IMR-90 (cell line): ENCODE measurements around the gene AOPEP. TPM values are rescaled to one million over a fixed set of nuclear protein-coding genes. Genes with fewer than 3 reads are reported as not detected.

Source experiments
- ATAC-seq: fragments of 200-7000 bp; cut with Tn5 transposase; 2 replicates; pipeline ENCODE4 v1.9.1; 2020; ENCODE audit warnings: low read depth, mild to moderate bottlenecking, moderate library complexity
- BruUV-seq: library from RNA; stranded (reverse); fragments of 400-500 nt; replicated peaks from 2 replicates; lab custom pipeline; 2021; lab: Mats Ljungman, UMichigan
- CTCF ChIA-PET: fragments of 300-600 bp; formaldehyde crosslinking; extraction: SDS; loops from one replicate; lab custom pipeline; 2021; ENCODE audit warnings: antibody characterized with exemption; lab: Yijun Ruan, JAX
- POLR2A ChIA-PET: fragments of 300-600 bp; sonication (Branson Sonifier 250); formaldehyde crosslinking; loops from one replicate; lab custom pipeline; 2022; ENCODE audit warnings: antibody characterized with exemption; ENCODE audit not compliant: unreplicated experiment; lab: Charles Lee
- DNase-seq: peaks from one replicate; pipeline ENCODE4 v3.0.0; 2013
- H2AFZ ChIP-seq: replicated peaks from 2 replicates; pipeline ENCODE3; 2013; ENCODE audit warnings: low read length, mild to moderate bottlenecking; ENCODE audit not compliant: poor library complexity
- H2AK5ac ChIP-seq: 2 replicates; pipeline ENCODE4 v1.6.1; 2013; ENCODE audit warnings: low read depth, low read length, inconsistent platforms
- H2AK9ac ChIP-seq: replicated peaks from 2 replicates; pipeline ENCODE3; 2013; ENCODE audit warnings: mild to moderate bottlenecking, low read depth, low read length, moderate library complexity; ENCODE audit not compliant: poor library complexity
- H2BK120ac ChIP-seq: 2 replicates; pipeline ENCODE4 v1.6.1; 2013; ENCODE audit warnings: low read depth, low read length, inconsistent platforms
- H2BK15ac ChIP-seq: 3 replicates; pipeline ENCODE4 v1.6.1; 2013; ENCODE audit warnings: low read depth, low read length, inconsistent platforms
- H2BK20ac ChIP-seq: 2 replicates; pipeline ENCODE4 v1.6.1; 2013; ENCODE audit warnings: low read depth, mild to moderate bottlenecking, inconsistent platforms, low read length, moderate library complexity
- H2BK5ac ChIP-seq: 2 replicates; pipeline ENCODE4 v1.6.1; 2013; ENCODE audit warnings: mild to moderate bottlenecking, low read depth, low read length, inconsistent platforms; ENCODE audit not compliant: poor library complexity, severe bottlenecking
- H3K14ac ChIP-seq: replicated peaks from 2 replicates; pipeline ENCODE4 v1.6.1; 2013; ENCODE audit warnings: low read depth, low read length, inconsistent platforms
- H3K18ac ChIP-seq: 2 replicates; pipeline ENCODE4 v1.6.1; 2013; ENCODE audit warnings: low read depth, low read length, control low read depth
- H3K23ac ChIP-seq: 2 replicates; pipeline ENCODE4 v1.6.1; 2013; ENCODE audit warnings: low read depth, low read length, inconsistent platforms
- H3K27ac ChIP-seq: 2 replicates; pipeline ENCODE4 v1.5.1; 2013; ENCODE audit warnings: mild to moderate bottlenecking, control low read depth, low read length; ENCODE audit not compliant: insufficient read depth
- H3K27me3 ChIP-seq: 2 replicates; pipeline ENCODE4 v1.6.1; 2013; ENCODE audit warnings: low read length; ENCODE audit not compliant: control insufficient read depth, insufficient read depth
- H3K36me3 ChIP-seq: 2 replicates; pipeline ENCODE4 v1.6.1; 2013; ENCODE audit warnings: low read length, mixed read lengths; ENCODE audit not compliant: control insufficient read depth, insufficient read depth
- H3K4ac ChIP-seq: 2 replicates; pipeline ENCODE4 v1.6.1; 2013; ENCODE audit warnings: low read depth, low read length, inconsistent platforms
- H3K4me1 ChIP-seq: 2 replicates; pipeline ENCODE4 v1.6.1; 2013; ENCODE audit warnings: low read length, mixed read lengths; ENCODE audit not compliant: control insufficient read depth, insufficient read depth
- H3K4me2 ChIP-seq: 2 replicates; pipeline ENCODE4 v1.6.1; 2013; ENCODE audit warnings: low read depth, mild to moderate bottlenecking, control low read depth, low read length, moderate library complexity
- H3K4me3 ChIP-seq: 2 replicates; pipeline ENCODE4 v1.5.1; 2013; ENCODE audit warnings: low read depth, mild to moderate bottlenecking, control low read depth, low read length, moderate library complexity; ENCODE audit not compliant: insufficient read depth
- H3K56ac ChIP-seq: 2 replicates; pipeline ENCODE4 v1.6.1; 2013; ENCODE audit warnings: low read length, inconsistent platforms; ENCODE audit not compliant: insufficient read depth; ENCODE audit errors: extremely low read depth
- H3K79me1 ChIP-seq, 2 experiments: 2 replicates each; pipeline ENCODE4 v1.6.1; 2013; ENCODE audit warnings: low read length in 2 of 2, inconsistent platforms in 1 of 2, low read depth in 1 of 2
- H3K9ac ChIP-seq: 2 replicates; pipeline ENCODE4 v1.6.1; 2013; ENCODE audit warnings: low read depth, low read length, control low read depth
- H3K9me1 ChIP-seq: 2 replicates; pipeline ENCODE4 v1.6.1; 2013; ENCODE audit warnings: low read length, inconsistent platforms; ENCODE audit not compliant: insufficient read depth
- H3K9me3 ChIP-seq: 2 replicates; pipeline ENCODE4 v1.6.1; 2013; ENCODE audit warnings: low read length; ENCODE audit not compliant: control insufficient read depth, insufficient read depth
- H4K20me1 ChIP-seq: 2 replicates; pipeline ENCODE4 v1.6.1; 2013; ENCODE audit warnings: low read length, inconsistent platforms; ENCODE audit not compliant: insufficient read depth
- H4K5ac ChIP-seq: 2 replicates; pipeline ENCODE4 v1.6.1; 2013; ENCODE audit warnings: mild to moderate bottlenecking, low read depth, low read length, control low read depth
- H4K8ac ChIP-seq, 2 experiments: 2 replicates each; pipeline ENCODE4 v1.6.1; 2013; ENCODE audit warnings: low read depth in 2 of 2, low read length in 2 of 2, control low read depth in 1 of 2, inconsistent platforms in 1 of 2
- H4K91ac ChIP-seq: 2 replicates; pipeline ENCODE4 v1.6.1; 2013; ENCODE audit warnings: low read depth, low read length, inconsistent platforms; ENCODE audit not compliant: insufficient read depth
- BHLHE40 ChIP-seq: fragments of 150-350 bp; IDR thresholded peaks from 2 replicates; pipeline ENCODE4 v1.6.1; 2016; ENCODE audit warnings: mild to moderate bottlenecking, low read depth, low read length
- CEBPB ChIP-seq: IDR thresholded peaks from 2 replicates; pipeline ENCODE4 v1.6.1; 2012; ENCODE audit warnings: low read depth, low read length, improper control_type of control experiment
- CHD1 ChIP-seq: IDR thresholded peaks from 2 replicates; pipeline ENCODE4 v1.6.1; 2012; ENCODE audit warnings: low read depth, low read length, improper control_type of control experiment
- FOS ChIP-seq: fragments of 150-350 bp; IDR thresholded peaks from 2 replicates; pipeline ENCODE4 v1.6.1; 2016; ENCODE audit warnings: low read depth, low read length
- MAFK ChIP-seq: IDR thresholded peaks from 2 replicates; pipeline ENCODE4 v1.6.1; 2012; ENCODE audit warnings: low read depth, low read length, improper control_type of control experiment
- MAZ ChIP-seq: IDR thresholded peaks from 2 replicates; pipeline ENCODE4 v1.6.1; 2012; ENCODE audit warnings: low read depth, mild to moderate bottlenecking, low read length, improper control_type of control experiment, moderate library complexity, borderline replicate concordance
- NFE2L2 ChIP-seq: fragments of 150-350 bp; IDR thresholded peaks from 2 replicates; pipeline ENCODE4 v1.6.1; 2016; ENCODE audit warnings: low read depth, mild to moderate bottlenecking, low read length
- POLR2A ChIP-seq: IDR thresholded peaks from 2 replicates; pipeline ENCODE4 v1.6.1; 2012; ENCODE audit warnings: mild to moderate bottlenecking, low read depth, low read length
- RAD21 ChIP-seq: IDR thresholded peaks from 2 replicates; pipeline ENCODE4 v1.6.1; 2012; ENCODE audit warnings: low read length, improper control_type of control experiment
- RCOR1 ChIP-seq: IDR thresholded peaks from 2 replicates; pipeline ENCODE4 v1.6.1; 2012; ENCODE audit warnings: mild to moderate bottlenecking, low read length, improper control_type of control experiment; ENCODE audit not compliant: insufficient replicate concordance
- RFX5 ChIP-seq: IDR thresholded peaks from 2 replicates; pipeline ENCODE4 v1.8.0; 2012; ENCODE audit warnings: low read depth, mild to moderate bottlenecking, low read length, moderate library complexity
- SMC3 ChIP-seq: fragments of 150-350 bp; IDR thresholded peaks from 2 replicates; pipeline ENCODE4 v1.6.1; 2016; ENCODE audit warnings: low read depth, mild to moderate bottlenecking, antibody characterized with exemption, low read length, moderate library complexity
- WGBS, 2 experiments: methylation state at CpG; one replicate each; pipeline versions ENCODE4 v1.1.5 to v1.1.7; 2013; ENCODE audit warnings: missing lambda C conversion rate in 2 of 2; ENCODE audit not compliant: insufficient read length in 1 of 2; ENCODE audit errors: extremely low coverage in 2 of 2; 5-methylcytosine and 5-hydroxymethylcytosine counted together
- dilution Hi-C: fragments of 300-500 bp; cut with HindIII; formaldehyde crosslinking; loops from one replicate; pipeline ENCODE4 v1.14.3; 2018; ENCODE audit warnings: low sequenced_read_pairs; ENCODE audit not compliant: unreplicated experiment
- in situ Hi-C: fragments of 300-500 bp; cut with MboI; formaldehyde crosslinking; loops from 3 replicates; pipeline ENCODE4 v1.14.3; 2019; ENCODE audit warnings: low sequenced_read_pairs, inconsistent platforms, mixed read lengths
- intact Hi-C: fragments of 100-400 bp; cut with micrococcal nuclease; formaldehyde crosslinking; loops from 2 replicates; pipeline ENCODE4 v1.10.0; 2022
- polyA plus RNA-seq, 3 experiments: library from polyadenylated mRNA; depleted of rRNA; stranded (reverse); fragments of >200 nt; gene quantifications; 2 replicates each; pipeline ENCODE4 v1.2.3, GENCODE V29; 2012; ENCODE audit warnings: low replicate concordance in 1 of 3
- total RNA-seq: library from RNA; depleted of rRNA; stranded (reverse); fragments of >200 nt; gene quantifications from 2 replicates; pipeline ENCODE4 v1.2.3, GENCODE V29; 2012
- TF ChIP-seq, protein P1 (sequence below): fragments of 150-350 bp; IDR thresholded peaks from 2 replicates; pipeline ENCODE4 v1.6.1; 2016; ENCODE audit warnings: low read depth, mild to moderate bottlenecking, low read length, moderate library complexity, borderline replicate concordance
- TF ChIP-seq, protein P2 (sequence below): fragments of 150-350 bp; IDR thresholded peaks from 2 replicates; pipeline ENCODE4 v1.6.1; 2017; ENCODE audit warnings: mild to moderate bottlenecking, antibody characterized with exemption, low read length, low read depth
- TF ChIP-seq, protein P3 (sequence below): conservative IDR thresholded peaks from 2 replicates; pipeline ENCODE4 v1.5.1; 2012; ENCODE audit warnings: mild to moderate bottlenecking, low read depth, low read length, improper control_type of control experiment

The AOPEP gene
- total and polyA plus RNA-seq, 2 of the 4 experiments (the other 2 are of a cell fraction): 34.9 to 38.7 TPM

DNA sequence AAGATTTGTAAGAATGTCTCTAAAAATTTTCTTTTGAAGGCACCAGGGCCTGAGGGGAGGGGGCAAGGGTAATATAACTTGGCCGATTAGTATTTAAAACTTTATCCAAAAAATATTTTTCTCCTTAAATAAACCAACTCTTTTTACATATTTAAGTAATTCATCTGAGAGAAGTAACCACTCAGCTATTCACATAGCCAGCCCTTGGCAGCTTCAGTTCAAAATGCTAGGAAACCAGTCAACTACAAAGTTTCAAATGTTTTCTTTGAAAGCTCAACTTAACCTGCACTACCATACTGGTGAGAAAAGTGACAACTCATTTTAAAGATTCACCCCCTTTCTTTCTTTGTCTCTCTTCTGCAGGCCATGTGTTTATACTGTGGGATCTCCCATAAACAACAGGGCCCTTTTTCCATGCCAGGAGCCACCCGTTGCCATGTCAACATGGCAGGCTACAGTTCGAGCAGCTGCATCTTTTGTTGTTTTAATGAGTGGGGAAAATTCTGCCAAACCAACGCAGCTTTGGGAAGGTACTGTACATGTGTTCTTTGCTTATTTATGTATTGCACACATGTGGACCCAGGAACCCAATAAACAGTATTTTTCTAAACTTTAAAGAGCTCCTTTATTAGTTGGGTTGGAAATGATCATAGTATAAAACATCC, 46.3 kb downstream of the AOPEP start:
- peak overlapping the region; percentile 4; the same call in 1 of the 2 replicates for H3K4me2 ChIP-seq
- no peak overlapping the region for H4K8ac ChIP-seq
- no peak overlapping the region for H3K4ac ChIP-seq
- in situ Hi-C loops (no loop called here), intact Hi-C loops (no loop called here), dilution Hi-C loops (no loop called here)
- no peak overlapping the region for H3K27ac ChIP-seq
- H4K5ac ChIP-seq: no peak overlapping the region
- POLR2A ChIA-PET: no interaction called here
- no TSS peak for BruUV-seq
- H4K91ac ChIP-seq: no peak overlapping the region
- no peak overlapping the region for H2BK5ac ChIP-seq
- peaks cover 3% of the 10 kb centered on the region; the same call in 1 of the 2 replicates for H4K20me1 ChIP-seq
- no peak overlapping the region for H3K18ac ChIP-seq
- H3K14ac ChIP-seq: no peak overlapping the region
- no peak overlapping the region for H3K4me3 ChIP-seq
- H2AK5ac ChIP-seq: no peak overlapping the region
- H2BK20ac ChIP-seq: no peak overlapping the region
- H3K56ac ChIP-seq: no peak overlapping the region; the same call in 1 of the 2 replicates
- no CpG with 5 or more reads among the region's 4 CpGs for WGBS, 2 experiments
- no peak overlapping the region for H3K9ac ChIP-seq
- no peak overlapping the region for H2BK15ac ChIP-seq
- H3K36me3 ChIP-seq: no peaks in the 10 kb centered on the region
- no peaks in the 10 kb centered on the region for H3K27me3 ChIP-seq
- CTCF ChIA-PET: interaction anchor here (1.1 kb wide), 1 partner anchor 91 kb away, joined by 4 read pairs; no protein-coding TSS in a partner anchor
- H3K9me3 ChIP-seq: no peaks in the 10 kb centered on the region
- H3K23ac ChIP-seq: peak overlapping the region; percentile 24; the same call in 1 of the 2 replicates
- no peak overlapping the region for H2AK9ac ChIP-seq
- H3K4me1 ChIP-seq: peaks cover 15% of the 10 kb centered on the region
- H3K79me1 ChIP-seq: peaks cover 22% of the 10 kb centered on the region in 2 experiments
- H2BK120ac ChIP-seq: no peak overlapping the region
- DNase-seq (peak; percentile 86), ATAC-seq (peak; percentile 76)
- peaks cover 4% of the 10 kb centered on the region; the same call in 1 of the 2 replicates for H3K9me1 ChIP-seq
- no peak overlapping the region for H2AFZ ChIP-seq
- TF ChIP-seq, protein P1, sequence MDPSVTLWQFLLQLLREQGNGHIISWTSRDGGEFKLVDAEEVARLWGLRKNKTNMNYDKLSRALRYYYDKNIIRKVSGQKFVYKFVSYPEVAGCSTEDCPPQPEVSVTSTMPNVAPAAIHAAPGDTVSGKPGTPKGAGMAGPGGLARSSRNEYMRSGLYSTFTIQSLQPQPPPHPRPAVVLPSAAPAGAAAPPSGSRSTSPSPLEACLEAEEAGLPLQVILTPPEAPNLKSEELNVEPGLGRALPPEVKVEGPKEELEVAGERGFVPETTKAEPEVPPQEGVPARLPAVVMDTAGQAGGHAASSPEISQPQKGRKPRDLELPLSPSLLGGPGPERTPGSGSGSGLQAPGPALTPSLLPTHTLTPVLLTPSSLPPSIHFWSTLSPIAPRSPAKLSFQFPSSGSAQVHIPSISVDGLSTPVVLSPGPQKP: no peak
- TF ChIP-seq NFE2L2 (0 out of 2 replicates have a peak, but pooled peaks have one; percentile 8), BHLHE40 (no peak), RFX5 (no peak), FOS (no peak), MAFK (no peak), RAD21 (no peak), RCOR1 (no peak), POLR2A (no peak), CEBPB (no peak), SMC3 (no peak), CHD1 (no peak), MAZ (no peak)
- TF ChIP-seq, protein P2, sequence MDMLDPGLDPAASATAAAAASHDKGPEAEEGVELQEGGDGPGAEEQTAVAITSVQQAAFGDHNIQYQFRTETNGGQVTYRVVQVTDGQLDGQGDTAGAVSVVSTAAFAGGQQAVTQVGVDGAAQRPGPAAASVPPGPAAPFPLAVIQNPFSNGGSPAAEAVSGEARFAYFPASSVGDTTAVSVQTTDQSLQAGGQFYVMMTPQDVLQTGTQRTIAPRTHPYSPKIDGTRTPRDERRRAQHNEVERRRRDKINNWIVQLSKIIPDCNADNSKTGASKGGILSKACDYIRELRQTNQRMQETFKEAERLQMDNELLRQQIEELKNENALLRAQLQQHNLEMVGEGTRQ: no peak
- TF ChIP-seq, protein P3, sequence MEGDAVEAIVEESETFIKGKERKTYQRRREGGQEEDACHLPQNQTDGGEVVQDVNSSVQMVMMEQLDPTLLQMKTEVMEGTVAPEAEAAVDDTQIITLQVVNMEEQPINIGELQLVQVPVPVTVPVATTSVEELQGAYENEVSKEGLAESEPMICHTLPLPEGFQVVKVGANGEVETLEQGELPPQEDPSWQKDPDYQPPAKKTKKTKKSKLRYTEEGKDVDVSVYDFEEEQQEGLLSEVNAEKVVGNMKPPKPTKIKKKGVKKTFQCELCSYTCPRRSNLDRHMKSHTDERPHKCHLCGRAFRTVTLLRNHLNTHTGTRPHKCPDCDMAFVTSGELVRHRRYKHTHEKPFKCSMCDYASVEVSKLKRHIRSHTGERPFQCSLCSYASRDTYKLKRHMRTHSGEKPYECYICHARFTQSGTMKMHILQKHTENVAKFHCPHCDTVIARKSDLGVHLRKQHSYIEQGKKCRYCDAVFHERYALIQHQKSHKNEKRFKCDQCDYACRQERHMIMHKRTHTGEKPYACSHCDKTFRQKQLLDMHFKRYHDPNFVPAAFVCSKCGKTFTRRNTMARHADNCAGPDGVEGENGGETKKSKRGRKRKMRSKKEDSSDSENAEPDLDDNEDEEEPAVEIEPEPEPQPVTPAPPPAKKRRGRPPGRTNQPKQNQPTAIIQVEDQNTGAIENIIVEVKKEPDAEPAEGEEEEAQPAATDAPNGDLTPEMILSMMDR: no peak
